ENCODE results near the gene MOCS1. TPM values are rescaled to one million over a fixed set of nuclear protein-coding genes. Genes with fewer than 3 reads are reported as not detected.

Gene MOCS1
- total and polyA plus RNA-seq, 9 of the 15 experiments (the other 6 are each of a cell fraction or from before 2014, with no cell fraction given) = 0.69 to 12.7 (median 8.7) TPM

DNA sequence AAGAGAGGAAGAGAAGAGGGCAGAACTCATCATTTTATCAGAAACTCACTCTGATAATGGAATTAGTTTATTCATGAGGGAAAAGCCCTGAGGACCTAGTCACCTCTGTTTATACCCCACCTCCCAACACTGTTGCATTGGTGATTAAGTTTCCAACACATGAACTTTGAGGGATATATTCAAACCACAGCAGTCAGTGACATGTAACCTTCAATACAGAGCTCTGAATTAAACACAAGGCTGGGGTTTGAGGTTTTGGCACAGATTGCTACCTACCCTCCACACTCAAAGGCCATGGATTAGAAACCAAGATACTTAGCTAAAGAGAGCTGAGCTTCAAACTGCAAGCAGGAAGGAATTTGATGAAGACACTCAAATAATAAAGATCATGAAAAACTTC, 48.5 kb upstream of the MOCS1 start:
- ATAC-seq = no peak
- TF ChIP-seq ZNF143 (CRISPR knock-in tag; IDR thresholded peaks at IDR 0.05) = no peak
- no peak for TF ChIP-seq ZNF766 (CRISPR knock-in tag; conservative IDR thresholded peaks at IDR 0.05)
- TF ChIP-seq POLR3A (IDR thresholded peaks at IDR 0.05; ENCODE audit: borderline replicate concordance, extremely low read depth, insufficient read depth, insufficient read length) = no peak
- TF ChIP-seq HMG20A (CRISPR knock-in tag; conservative IDR thresholded peaks at IDR 0.05) = no peak
- TF ChIP-seq BMI1 (IDR thresholded peaks at IDR 0.05; ENCODE audit: low read length) = no peak
- no peak for TF ChIP-seq NR1H2 (CRISPR knock-in tag; IDR thresholded peaks at IDR 0.05)
- TF ChIP-seq, protein P1, sequence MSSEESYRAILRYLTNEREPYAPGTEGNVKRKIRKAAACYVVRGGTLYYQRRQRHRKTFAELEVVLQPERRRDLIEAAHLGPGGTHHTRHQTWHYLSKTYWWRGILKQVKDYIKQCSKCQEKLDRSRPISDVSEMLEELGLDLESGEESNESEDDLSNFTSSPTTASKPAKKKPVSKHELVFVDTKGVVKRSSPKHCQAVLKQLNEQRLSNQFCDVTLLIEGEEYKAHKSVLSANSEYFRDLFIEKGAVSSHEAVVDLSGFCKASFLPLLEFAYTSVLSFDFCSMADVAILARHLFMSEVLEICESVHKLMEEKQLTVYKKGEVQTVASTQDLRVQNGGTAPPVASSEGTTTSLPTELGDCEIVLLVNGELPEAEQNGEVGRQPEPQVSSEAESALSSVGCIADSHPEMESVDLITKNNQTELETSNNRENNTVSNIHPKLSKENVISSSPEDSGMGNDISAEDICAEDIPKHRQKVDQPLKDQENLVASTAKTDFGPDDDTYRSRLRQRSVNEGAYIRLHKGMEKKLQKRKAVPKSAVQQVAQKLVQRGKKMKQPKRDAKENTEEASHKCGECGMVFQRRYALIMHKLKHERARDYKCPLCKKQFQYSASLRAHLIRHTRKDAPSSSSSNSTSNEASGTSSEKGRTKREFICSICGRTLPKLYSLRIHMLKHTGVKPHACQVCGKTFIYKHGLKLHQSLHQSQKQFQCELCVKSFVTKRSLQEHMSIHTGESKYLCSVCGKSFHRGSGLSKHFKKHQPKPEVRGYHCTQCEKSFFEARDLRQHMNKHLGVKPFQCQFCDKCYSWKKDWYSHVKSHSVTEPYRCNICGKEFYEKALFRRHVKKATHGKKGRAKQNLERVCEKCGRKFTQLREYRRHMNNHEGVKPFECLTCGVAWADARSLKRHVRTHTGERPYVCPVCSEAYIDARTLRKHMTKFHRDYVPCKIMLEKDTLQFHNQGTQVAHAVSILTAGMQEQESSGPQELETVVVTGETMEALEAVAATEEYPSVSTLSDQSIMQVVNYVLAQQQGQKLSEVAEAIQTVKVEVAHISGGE (CRISPR knock-in tag; IDR thresholded peaks at IDR 0.05) = no peak
- TF ChIP-seq EP300 (IDR thresholded peaks at IDR 0.05; ENCODE audit: low read length) = no peak
- TF ChIP-seq, protein P2, sequence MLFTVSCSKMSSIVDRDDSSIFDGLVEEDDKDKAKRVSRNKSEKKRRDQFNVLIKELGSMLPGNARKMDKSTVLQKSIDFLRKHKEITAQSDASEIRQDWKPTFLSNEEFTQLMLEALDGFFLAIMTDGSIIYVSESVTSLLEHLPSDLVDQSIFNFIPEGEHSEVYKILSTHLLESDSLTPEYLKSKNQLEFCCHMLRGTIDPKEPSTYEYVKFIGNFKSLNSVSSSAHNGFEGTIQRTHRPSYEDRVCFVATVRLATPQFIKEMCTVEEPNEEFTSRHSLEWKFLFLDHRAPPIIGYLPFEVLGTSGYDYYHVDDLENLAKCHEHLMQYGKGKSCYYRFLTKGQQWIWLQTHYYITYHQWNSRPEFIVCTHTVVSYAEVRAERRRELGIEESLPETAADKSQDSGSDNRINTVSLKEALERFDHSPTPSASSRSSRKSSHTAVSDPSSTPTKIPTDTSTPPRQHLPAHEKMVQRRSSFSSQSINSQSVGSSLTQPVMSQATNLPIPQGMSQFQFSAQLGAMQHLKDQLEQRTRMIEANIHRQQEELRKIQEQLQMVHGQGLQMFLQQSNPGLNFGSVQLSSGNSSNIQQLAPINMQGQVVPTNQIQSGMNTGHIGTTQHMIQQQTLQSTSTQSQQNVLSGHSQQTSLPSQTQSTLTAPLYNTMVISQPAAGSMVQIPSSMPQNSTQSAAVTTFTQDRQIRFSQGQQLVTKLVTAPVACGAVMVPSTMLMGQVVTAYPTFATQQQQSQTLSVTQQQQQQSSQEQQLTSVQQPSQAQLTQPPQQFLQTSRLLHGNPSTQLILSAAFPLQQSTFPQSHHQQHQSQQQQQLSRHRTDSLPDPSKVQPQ (CRISPR knock-in tag; IDR thresholded peaks at IDR 0.05; ENCODE audit: borderline replicate concordance) = no peak
- TF ChIP-seq EHMT2 (IDR thresholded peaks at IDR 0.05) = no peak
- no peak for TF ChIP-seq SMARCB1 (IDR thresholded peaks at IDR 0.05; ENCODE audit: insufficient read length, low read depth)
- no peak for TF ChIP-seq PHB (CRISPR knock-in tag; IDR thresholded peaks at IDR 0.05)
- TF ChIP-seq KDM5B (IDR thresholded peaks at IDR 0.05; ENCODE audit: insufficient replicate concordance, low read depth, low read length) = no peak
- TF ChIP-seq, protein P3, sequence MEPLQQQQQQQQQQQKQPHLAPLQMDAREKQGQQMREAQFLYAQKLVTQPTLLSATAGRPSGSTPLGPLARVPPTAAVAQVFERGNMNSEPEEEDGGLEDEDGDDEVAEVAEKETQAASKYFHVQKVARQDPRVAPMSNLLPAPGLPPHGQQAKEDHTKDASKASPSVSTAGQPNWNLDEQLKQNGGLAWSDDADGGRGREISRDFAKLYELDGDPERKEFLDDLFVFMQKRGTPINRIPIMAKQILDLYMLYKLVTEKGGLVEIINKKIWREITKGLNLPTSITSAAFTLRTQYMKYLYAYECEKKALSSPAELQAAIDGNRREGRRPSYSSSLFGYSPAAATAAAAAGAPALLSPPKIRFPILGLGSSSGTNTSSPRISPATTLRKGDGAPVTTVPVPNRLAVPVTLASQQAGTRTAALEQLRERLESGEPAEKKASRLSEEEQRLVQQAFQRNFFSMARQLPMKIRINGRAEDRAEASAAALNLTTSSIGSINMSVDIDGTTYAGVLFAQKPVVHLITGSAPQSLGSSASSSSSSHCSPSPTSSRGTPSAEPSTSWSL (CRISPR knock-in tag; IDR thresholded peaks at IDR 0.05; ENCODE audit: borderline replicate concordance) = no peak
- TF ChIP-seq TAL1 (IDR thresholded peaks at IDR 0.05) = no peak

More for the DNA sequence above, 48.5 kb upstream of the MOCS1 start:
- in situ Hi-C loops (cut with MboI) = no loop called here
- Histone ChIP-seq H3K4me1 (replicated peaks in 1 of 2; ENCODE audit: control insufficient read depth in 2 of 2, insufficient read depth in 2 of 2, low read length in 2 of 2) (peaks cover 0 to 9% of the 10 kb centered on the region in 2 experiments; a peak in 2 of 5 replicates), H3K4me2 (ENCODE audit: insufficient read depth, low read length) (no peak overlapping the region), H3K36me3 (ENCODE audit: control insufficient read depth, insufficient read depth, low read length) (no peaks in the 10 kb centered on the region), H3K79me2 (ENCODE audit: control insufficient read depth, insufficient read depth, low read length) (no peaks in the 10 kb centered on the region), H3K9me3 (replicated peaks; ENCODE audit: control insufficient read depth, insufficient read depth, low read depth, low read length) (no peaks in the 10 kb centered on the region), H3K9ac (ENCODE audit: insufficient read depth in 1 of 2, low read depth in 2 of 2, low read length in 2 of 2) (no peak overlapping the region), H2AFZ (ENCODE audit: low read depth, low read length) (no peak overlapping the region), H3K27ac (ENCODE audit: extremely low read depth, low read depth, low read length) (no peak overlapping the region), H3K4me3 (no peak overlapping the region), H3K9me1 (ENCODE audit: control insufficient read depth, insufficient read depth, low read length) (no peaks in the 10 kb centered on the region), H3K27me3 (ENCODE audit: control insufficient read depth in 2 of 2, insufficient read depth in 2 of 2, low read length in 2 of 2) (no peaks in the 10 kb centered on the region), H4K20me1 (replicated peaks; ENCODE audit: control insufficient read depth, insufficient read depth, low read length) (no peaks in the 10 kb centered on the region)
- no TSS peak for BruUV-seq (replicated peaks)
- CTCF ChIA-PET (ENCODE audit: low intra/inter-chr PET ratio) = no interaction called here
- FAIRE-seq = no peak
- intact Hi-C loops (cut with micrococcal nuclease) = loop anchor here (5.0 to 10.0 kb wide), 2 partner anchors 605 to 862 kb away; no protein-coding TSS in a partner anchor
- no peak for DNase-seq (ENCODE audit: extremely low read depth in 1 of 4, low spot score in 3 of 4)
- POLR2A ChIA-PET = interaction anchor here (0.5 to 1.2 kb wide), 3 partner anchors 17 to 72 kb away, joined by 3 to 6 read pairs (median 3); no protein-coding TSS in a partner anchor
